Measurements from ENCODE around the gene KRT25. TPM values are rescaled to one million over a fixed set of nuclear protein-coding genes. Genes with fewer than 3 reads are reported as not detected.

The KRT25 gene
- total RNA-seq, 2 experiments from 2014 or later: not detected

GRCh38 chr17:40777459-40777858 is 22.3 kb upstream of the KRT25 start:
- H3K4me1 ChIP-seq (ENCODE audit: insufficient read depth, low read length, poor library complexity, severe bottlenecking): no peaks in the 10 kb centered on the region
- no peaks in the 10 kb centered on the region for H3K79me2 ChIP-seq (ENCODE audit: insufficient read depth, low read depth, low read length)
- no peak for DNase-seq (ENCODE audit: low spot score)
- ChIA-PET POLR2A (no interaction called here), CTCF (ENCODE audit: unreplicated experiment) (no interaction called here)
- intact Hi-C loops (cut with micrococcal nuclease; ENCODE audit: unreplicated experiment): no loop called here
- no peaks in the 10 kb centered on the region for H3K9me3 ChIP-seq (ENCODE audit: low read length)
- H4K20me1 ChIP-seq (ENCODE audit: insufficient read depth, low read length): no peaks in the 10 kb centered on the region
- TF ChIP-seq EZH2phosphoT487 (IDR thresholded peaks at IDR 0.05; ENCODE audit: borderline replicate concordance, low read depth, low read length): no peak
- TF ChIP-seq CTCF (conservative IDR thresholded peaks at IDR 0.05; ENCODE audit: low read length): no peak
- no peak overlapping the region for H2AFZ ChIP-seq (ENCODE audit: low read length)
- no peak overlapping the region for H3K27ac ChIP-seq (ENCODE audit: low read depth, low read length, poor library complexity, severe bottlenecking)
- no peaks in the 10 kb centered on the region for H3K36me3 ChIP-seq (ENCODE audit: insufficient read depth, low read length)
- no peak overlapping the region for H3K4me3 ChIP-seq (ENCODE audit: low read depth, low read length, poor library complexity, severe bottlenecking)
- H3K9me2 ChIP-seq (ENCODE audit: insufficient read depth, low read length): no peaks in the 10 kb centered on the region
- H3K4me2 ChIP-seq (ENCODE audit: low read length): no peak overlapping the region
- no TSS peak for BruUV-seq (replicated peaks)

GRCh38 chr17:40775945-40776344 is 20.8 kb upstream of the KRT25 start:
- CTCF ChIA-PET (ENCODE audit: unreplicated experiment): no interaction called here
- no peaks in the 10 kb centered on the region for H4K20me1 ChIP-seq (ENCODE audit: insufficient read depth, low read length)
- TF ChIP-seq CTCF (conservative IDR thresholded peaks at IDR 0.05; ENCODE audit: low read length) (no peak), EZH2phosphoT487 (IDR thresholded peaks at IDR 0.05; ENCODE audit: borderline replicate concordance, low read depth, low read length) (no peak)
- H3K4me3 ChIP-seq (ENCODE audit: low read depth, low read length, poor library complexity, severe bottlenecking): no peak overlapping the region
- no peak for DNase-seq (ENCODE audit: low spot score)
- H2AFZ ChIP-seq (ENCODE audit: low read length): no peak overlapping the region
- H3K36me3 ChIP-seq (ENCODE audit: insufficient read depth, low read length): no peaks in the 10 kb centered on the region
- no peak overlapping the region for H3K27ac ChIP-seq (ENCODE audit: low read depth, low read length, poor library complexity, severe bottlenecking)
- H3K4me1 ChIP-seq (ENCODE audit: insufficient read depth, low read length, poor library complexity, severe bottlenecking): no peaks in the 10 kb centered on the region
- no TSS peak for BruUV-seq (replicated peaks)
- no peaks in the 10 kb centered on the region for H3K9me3 ChIP-seq (ENCODE audit: low read length)
- POLR2A ChIA-PET: no interaction called here
- H3K9me2 ChIP-seq (ENCODE audit: insufficient read depth, low read length): no peaks in the 10 kb centered on the region
- H3K79me2 ChIP-seq (ENCODE audit: insufficient read depth, low read depth, low read length): no peaks in the 10 kb centered on the region
- intact Hi-C loops (cut with micrococcal nuclease; ENCODE audit: unreplicated experiment): no loop called here
- H3K4me2 ChIP-seq (ENCODE audit: low read length): no peak overlapping the region

GRCh38 chr17:40772101-40772500 is 17.0 kb upstream of the KRT25 start, which contains the start of gene KRT26:
TSS of gene KRT26 (minus strand) at chr17:40772201. CDS start at chr17:40772113, 88 bp downstream.
- no peaks in the 10 kb centered on the region for H3K9me2 ChIP-seq (ENCODE audit: insufficient read depth, low read length)
- H3K4me1 ChIP-seq (ENCODE audit: insufficient read depth, low read length, poor library complexity, severe bottlenecking): no peaks in the 10 kb centered on the region
- no peaks in the 10 kb centered on the region for H3K9me3 ChIP-seq (ENCODE audit: low read length)
- H3K4me3 ChIP-seq (ENCODE audit: low read depth, low read length, poor library complexity, severe bottlenecking): no peak within 1 kb of the TSS
- intact Hi-C loops (cut with micrococcal nuclease; ENCODE audit: unreplicated experiment): no loop called here
- no peaks in the 10 kb centered on the region for H3K79me2 ChIP-seq (ENCODE audit: insufficient read depth, low read depth, low read length)
- ChIA-PET POLR2A (no interaction called here), CTCF (ENCODE audit: unreplicated experiment) (no interaction called here)
- no TSS peak for BruUV-seq (replicated peaks)
- no peak within 1 kb of the TSS for H3K27ac ChIP-seq (ENCODE audit: low read depth, low read length, poor library complexity, severe bottlenecking)
- TF ChIP-seq EZH2phosphoT487 (IDR thresholded peaks at IDR 0.05; ENCODE audit: borderline replicate concordance, low read depth, low read length): no peak
- TF ChIP-seq CTCF (conservative IDR thresholded peaks at IDR 0.05; ENCODE audit: low read length): no peak
- H2AFZ ChIP-seq (ENCODE audit: low read length): no peak within 1 kb of the TSS
- H3K36me3 ChIP-seq (ENCODE audit: insufficient read depth, low read length): no peaks in the 10 kb centered on the region
- no peak for DNase-seq (ENCODE audit: low spot score)
- H3K4me2 ChIP-seq (ENCODE audit: low read length): no peak within 1 kb of the TSS
- H4K20me1 ChIP-seq (ENCODE audit: insufficient read depth, low read length): no peaks in the 10 kb centered on the region
